HL-60 (cell line): ENCODE data around the gene UCN2.

Source experiments
- DNase-seq, 2 experiments: peaks; one replicate each; pipeline ENCODE4 v3.0.0-alpha.2; 2010 to 2020; ENCODE audit warnings: low read depth in 1 of 2, low spot score in 1 of 2
- H3K27ac ChIP-seq: fragments of 250-450 bp; sonication (Bioruptor Pico); replicated peaks from 2 replicates; pipeline ENCODE4 v1.5.1; 2020; ENCODE audit warnings: mild to moderate bottlenecking, moderate library complexity
- H3K27me3 ChIP-seq: fragments of 250-450 bp; sonication (Bioruptor Pico); 2 replicates; pipeline ENCODE4 v1.5.1; 2021; ENCODE audit warnings: mild to moderate bottlenecking, moderate library complexity; ENCODE audit not compliant: insufficient read depth, poor library complexity, severe bottlenecking
- H3K4me3 ChIP-seq: replicated peaks from 2 replicates; pipeline ENCODE4 v1.5.1; 2011; ENCODE audit warnings: mild to moderate bottlenecking, control low read depth, low read length; ENCODE audit not compliant: insufficient read depth
- CTCF ChIP-seq: IDR thresholded peaks from one replicate; pipeline ENCODE4 v1.5.1; 2011; ENCODE audit warnings: low read length, control low read depth, inconsistent platforms; ENCODE audit not compliant: insufficient read depth
- GABPA ChIP-seq: IDR thresholded peaks from 2 replicates; pipeline ENCODE4 v1.6.1; 2012; ENCODE audit warnings: low read depth
- POLR2AphosphoS5 ChIP-seq: IDR thresholded peaks from 2 replicates; pipeline ENCODE4 v1.6.1; 2012; ENCODE audit warnings: low read depth
- REST ChIP-seq: IDR thresholded peaks from 2 replicates; pipeline ENCODE4 v1.6.1; 2012; ENCODE audit warnings: low read depth; ENCODE audit not compliant: insufficient replicate concordance
- SPI1 ChIP-seq: IDR thresholded peaks from 2 replicates; pipeline ENCODE4 v1.6.1; 2012; ENCODE audit warnings: low read depth, mild to moderate bottlenecking, borderline replicate concordance

UCN2 gene

GRCh38 chr3:48607519-48607918, 43.9 kb upstream of the UCN2 start:
- no peak for DNase-seq
- no peak overlapping the region for H3K4me3 ChIP-seq
- TF ChIP-seq CTCF (no peak), POLR2AphosphoS5 (no peak), GABPA (no peak), REST (no peak), SPI1 (no peak)
- H3K27me3 ChIP-seq, result no peaks in the 10 kb centered on the region
- H3K27ac ChIP-seq, result no peak overlapping the region

- TF ChIP-seq REST (no peak), POLR2AphosphoS5 (no peak), SPI1 (no peak), GABPA (no peak), CTCF (no peak)
- Histone ChIP-seq H3K27ac (no peak overlapping the region), H3K4me3 (no peak overlapping the region), H3K27me3 (no peaks in the 10 kb centered on the region)
- DNase-seq, result no peak
Measured at GRCh38 chr3:48601622-48601994, 38.0 kb upstream of the UCN2 start.

GRCh38 chr3:48600711-48601621, 37.4 kb upstream of the UCN2 start:
- no peak overlapping the region for H3K4me3 ChIP-seq
- TF ChIP-seq POLR2AphosphoS5 (no peak), REST (no peak), CTCF (no peak), GABPA (no peak), SPI1 (no peak)
- H3K27ac ChIP-seq, result no peak overlapping the region
- DNase-seq, result no peak
- no peaks in the 10 kb centered on the region for H3K27me3 ChIP-seq
